Measurements from ENCODE around the gene ZNF580.

ZNF580 gene

GRCh38 chr19:55616395-55616875, 24.4 kb upstream of the ZNF580 start:
- WGBS, 2 experiments, result 97% methylated on average over 38 of the region's 38 CpGs
- no peaks in the 10 kb centered on the region for H3K9me3 ChIP-seq (ENCODE audit: control insufficient read depth, low read length)
- peaks cover 22% of the 10 kb centered on the region for H3K36me3 ChIP-seq (ENCODE audit: control insufficient read depth, insufficient read depth, low read length)

DNA sequence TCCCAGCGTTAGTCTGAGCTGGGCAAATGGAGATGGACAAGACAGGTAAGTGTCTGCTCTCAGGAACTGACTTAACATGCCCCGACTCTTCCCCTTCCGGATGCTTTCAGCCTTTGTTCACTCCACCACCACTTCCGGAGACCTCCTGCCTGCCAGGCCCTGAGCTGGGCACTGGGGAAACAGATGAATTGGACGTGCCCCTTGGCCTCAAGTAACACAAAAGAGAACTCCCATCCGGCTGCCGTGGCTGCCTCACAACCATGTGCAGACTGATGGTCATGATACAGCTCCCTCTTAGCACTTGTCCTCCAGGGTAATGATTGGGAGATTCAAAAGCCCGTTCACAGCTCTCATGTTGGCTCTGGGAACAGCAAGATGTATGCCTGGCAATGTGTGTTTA, 23.4 kb upstream of the ZNF580 start:
- H3K36me3 ChIP-seq (ENCODE audit: control insufficient read depth, insufficient read depth, low read length), result peaks cover 22% of the 10 kb centered on the region
- H3K4me3 ChIP-seq (ENCODE audit: insufficient read depth, low read depth, low read length), result no peak overlapping the region
- WGBS, 2 experiments, result 91 to 94% methylated on average over 8 of the region's 8 CpGs
- no peaks in the 10 kb centered on the region for H3K27me3 ChIP-seq (ENCODE audit: control insufficient read depth, insufficient read depth, low read length, poor library complexity, severe bottlenecking)
- H3K9me3 ChIP-seq (ENCODE audit: control insufficient read depth, low read length), result no peaks in the 10 kb centered on the region
- H3K27ac ChIP-seq (ENCODE audit: insufficient read depth, low read depth, low read length, poor library complexity, severe bottlenecking), result no peak overlapping the region
- no peaks in the 10 kb centered on the region for H3K4me1 ChIP-seq (ENCODE audit: control insufficient read depth, insufficient read depth, low read length)

More at GRCh38 chr19:55616395-55616875, 24.4 kb upstream of the ZNF580 start:
- Histone ChIP-seq H3K27ac (ENCODE audit: insufficient read depth, low read depth, low read length, poor library complexity, severe bottlenecking) (no peak overlapping the region), H3K27me3 (ENCODE audit: control insufficient read depth, insufficient read depth, low read length, poor library complexity, severe bottlenecking) (no peaks in the 10 kb centered on the region), H3K4me1 (ENCODE audit: control insufficient read depth, insufficient read depth, low read length) (no peaks in the 10 kb centered on the region), H3K4me3 (ENCODE audit: insufficient read depth, low read depth, low read length) (no peak overlapping the region)

- no peak overlapping the region for H3K4me3 ChIP-seq (ENCODE audit: insufficient read depth, low read depth, low read length)
- no peaks in the 10 kb centered on the region for H3K9me3 ChIP-seq (ENCODE audit: control insufficient read depth, low read length)
- WGBS, 2 experiments, result 90 to 97% methylated on average over 4 to 7 of the region's 7 CpGs
- H3K27ac ChIP-seq (ENCODE audit: insufficient read depth, low read depth, low read length, poor library complexity, severe bottlenecking), result no peak overlapping the region
- no peaks in the 10 kb centered on the region for H3K4me1 ChIP-seq (ENCODE audit: control insufficient read depth, insufficient read depth, low read length)
- H3K36me3 ChIP-seq (ENCODE audit: control insufficient read depth, insufficient read depth, low read length), result peaks cover 18% of the 10 kb centered on the region
- H3K27me3 ChIP-seq (ENCODE audit: control insufficient read depth, insufficient read depth, low read length, poor library complexity, severe bottlenecking), result no peaks in the 10 kb centered on the region
Measured at GRCh38 chr19:55618426-55618825, 22.4 kb upstream of the ZNF580 start.

- H3K27ac ChIP-seq (ENCODE audit: insufficient read depth, low read depth, low read length, poor library complexity, severe bottlenecking), result no peak overlapping the region
- no peaks in the 10 kb centered on the region for H3K4me1 ChIP-seq (ENCODE audit: control insufficient read depth, insufficient read depth, low read length)
- H3K36me3 ChIP-seq (ENCODE audit: control insufficient read depth, insufficient read depth, low read length), result peaks cover 18% of the 10 kb centered on the region
- WGBS, 2 experiments, result 93 to 94% methylated on average over 3 of the region's 3 CpGs
- H3K4me3 ChIP-seq (ENCODE audit: insufficient read depth, low read depth, low read length), result no peak overlapping the region
- H3K27me3 ChIP-seq (ENCODE audit: control insufficient read depth, insufficient read depth, low read length, poor library complexity, severe bottlenecking), result no peaks in the 10 kb centered on the region
- H3K9me3 ChIP-seq (ENCODE audit: control insufficient read depth, low read length), result no peaks in the 10 kb centered on the region
Measured at GRCh38 chr19:55619286-55619685, 21.5 kb upstream of the ZNF580 start.

DNA sequence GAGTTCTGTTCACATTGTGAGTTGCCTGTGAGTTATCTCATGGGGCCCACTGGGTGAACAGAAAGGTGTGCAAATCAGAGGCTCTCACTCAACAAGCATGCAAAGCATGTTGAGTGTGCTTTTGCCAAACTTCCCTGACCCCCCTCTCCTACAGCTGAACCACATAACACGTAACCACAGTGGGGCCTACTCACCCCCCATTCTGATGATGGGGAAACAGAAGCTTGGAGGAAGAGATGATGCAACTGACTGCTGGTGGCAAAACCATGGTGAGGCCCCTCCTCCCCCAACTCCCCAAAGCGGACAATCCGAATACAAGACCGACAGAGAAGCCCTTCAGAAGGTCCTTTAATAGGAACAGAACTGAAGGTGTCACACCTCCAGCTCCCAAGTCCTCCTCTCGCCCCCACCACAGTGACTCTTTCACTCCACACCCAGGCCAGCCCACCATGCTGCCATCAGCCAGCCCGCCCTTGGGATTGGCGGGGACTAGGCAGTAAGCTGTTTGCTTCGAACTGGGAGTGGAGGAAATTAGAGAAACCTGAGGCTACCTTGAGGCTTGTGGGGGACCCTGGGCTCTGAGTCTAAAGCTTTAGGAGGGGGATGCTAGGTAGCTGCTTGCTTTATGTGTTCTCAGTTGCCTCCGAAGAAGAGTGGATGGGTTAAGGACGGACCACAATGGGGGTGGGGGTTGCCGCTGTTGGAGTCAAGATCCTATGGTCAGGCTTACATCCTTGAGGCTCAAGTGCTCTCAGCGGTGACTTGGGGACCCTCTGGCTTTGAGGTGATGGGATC, 20.2 kb upstream of the ZNF580 start:
- H3K36me3 ChIP-seq (ENCODE audit: control insufficient read depth, insufficient read depth, low read length), result peaks cover 13% of the 10 kb centered on the region

DNA sequence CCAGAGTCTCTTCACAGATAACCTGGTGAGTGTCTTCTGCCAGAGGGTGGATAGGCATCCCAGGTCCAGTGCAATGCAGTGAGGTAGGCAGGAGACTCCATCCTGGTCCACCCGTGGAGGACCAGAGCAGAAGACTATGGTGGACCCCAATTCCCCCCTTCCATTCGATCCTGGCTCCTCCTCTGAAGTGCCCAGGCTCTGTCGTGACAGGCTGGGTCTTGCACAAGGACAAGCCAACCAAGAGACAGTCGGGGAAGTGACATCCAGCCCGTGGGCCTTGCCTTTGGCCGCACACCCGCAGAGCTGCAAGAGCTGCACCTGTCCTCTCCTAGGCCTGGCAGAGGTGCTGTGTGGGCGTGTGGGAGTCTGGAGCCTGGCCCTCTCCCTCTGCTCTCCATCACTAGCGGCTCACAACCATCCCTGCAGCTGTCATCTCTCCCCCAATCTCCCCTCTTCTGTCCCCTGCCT, 19.6 kb upstream of the ZNF580 start:
- no peaks in the 10 kb centered on the region for H3K9me3 ChIP-seq (ENCODE audit: control insufficient read depth, low read length)
- peaks cover 13% of the 10 kb centered on the region for H3K36me3 ChIP-seq (ENCODE audit: control insufficient read depth, insufficient read depth, low read length)
- no peak overlapping the region for H3K27ac ChIP-seq (ENCODE audit: insufficient read depth, low read depth, low read length, poor library complexity, severe bottlenecking)
- WGBS, 2 experiments, result 94 to 96% methylated on average over 9 of the region's 9 CpGs
- no peaks in the 10 kb centered on the region for H3K4me1 ChIP-seq (ENCODE audit: control insufficient read depth, insufficient read depth, low read length)
- H3K4me3 ChIP-seq (ENCODE audit: insufficient read depth, low read depth, low read length), result no peak overlapping the region
- H3K27me3 ChIP-seq (ENCODE audit: control insufficient read depth, insufficient read depth, low read length, poor library complexity, severe bottlenecking), result no peaks in the 10 kb centered on the region

More for the DNA sequence above, 20.2 kb upstream of the ZNF580 start:
- Histone ChIP-seq H3K27me3 (ENCODE audit: control insufficient read depth, insufficient read depth, low read length, poor library complexity, severe bottlenecking) (no peaks in the 10 kb centered on the region), H3K4me1 (ENCODE audit: control insufficient read depth, insufficient read depth, low read length) (no peaks in the 10 kb centered on the region), H3K9me3 (ENCODE audit: control insufficient read depth, low read length) (no peaks in the 10 kb centered on the region), H3K4me3 (ENCODE audit: insufficient read depth, low read depth, low read length) (no peak overlapping the region), H3K27ac (ENCODE audit: insufficient read depth, low read depth, low read length, poor library complexity, severe bottlenecking) (no peak overlapping the region)
- 97 to 98% methylated on average over 11 to 12 of the region's 12 CpGs for WGBS, 2 experiments

- WGBS, 2 experiments, result 96 to 97% methylated on average over 55 of the region's 55 CpGs
- Histone ChIP-seq H3K4me3 (ENCODE audit: insufficient read depth, low read depth, low read length) (no peak overlapping the region), H3K27me3 (ENCODE audit: control insufficient read depth, insufficient read depth, low read length, poor library complexity, severe bottlenecking) (no peaks in the 10 kb centered on the region), H3K4me1 (ENCODE audit: control insufficient read depth, insufficient read depth, low read length) (no peaks in the 10 kb centered on the region), H3K36me3 (ENCODE audit: control insufficient read depth, insufficient read depth, low read length) (peaks cover 13% of the 10 kb centered on the region), H3K9me3 (ENCODE audit: control insufficient read depth, low read length) (no peaks in the 10 kb centered on the region), H3K27ac (ENCODE audit: insufficient read depth, low read depth, low read length, poor library complexity, severe bottlenecking) (no peak overlapping the region)
Measured at GRCh38 chr19:55621673-55622231, 19.1 kb upstream of the ZNF580 start.

DNA sequence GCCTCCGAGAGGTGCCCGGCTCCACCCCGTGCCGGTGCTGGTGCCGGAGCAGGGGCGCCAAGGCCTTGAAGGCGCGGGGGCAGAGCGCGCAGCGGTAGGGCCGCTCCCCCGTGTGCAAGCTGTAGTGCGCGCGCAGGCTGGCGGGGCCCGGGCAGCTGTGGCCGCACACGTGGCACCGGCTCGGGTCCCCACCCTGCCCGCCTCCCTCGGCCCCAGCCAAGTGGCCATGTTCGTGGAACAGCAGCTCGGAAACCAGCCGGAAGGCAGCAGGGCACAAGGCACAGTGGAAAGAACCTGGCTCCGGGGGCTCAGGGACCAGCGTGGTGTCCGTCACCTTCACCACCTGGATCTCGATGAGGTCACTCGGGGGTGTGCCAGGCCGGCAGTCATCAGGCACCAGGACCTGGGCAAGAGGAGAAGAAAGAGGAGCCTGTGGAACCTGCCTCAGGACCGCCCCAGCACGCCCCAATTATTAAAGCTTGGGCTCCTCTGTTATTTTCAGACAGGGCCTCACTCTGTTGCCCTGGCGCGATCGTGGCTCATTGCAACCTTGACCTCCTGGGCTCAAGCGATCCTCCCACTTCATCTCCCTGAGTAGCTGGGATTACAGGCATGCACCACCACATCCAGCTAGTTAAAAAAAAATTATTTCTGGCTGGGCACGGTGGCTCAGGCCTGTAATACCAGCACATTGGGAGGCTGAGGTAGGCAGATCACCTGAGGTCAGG, 18.4 kb upstream of the ZNF580 start:
- WGBS, 2 experiments, result 95 to 96% methylated on average over 40 of the region's 40 CpGs
- Histone ChIP-seq H3K27me3 (ENCODE audit: control insufficient read depth, insufficient read depth, low read length, poor library complexity, severe bottlenecking) (no peaks in the 10 kb centered on the region), H3K36me3 (ENCODE audit: control insufficient read depth, insufficient read depth, low read length) (peaks cover 11% of the 10 kb centered on the region), H3K9me3 (ENCODE audit: control insufficient read depth, low read length) (no peaks in the 10 kb centered on the region), H3K4me1 (ENCODE audit: control insufficient read depth, insufficient read depth, low read length) (no peaks in the 10 kb centered on the region), H3K4me3 (ENCODE audit: insufficient read depth, low read depth, low read length) (no peak overlapping the region), H3K27ac (ENCODE audit: insufficient read depth, low read depth, low read length, poor library complexity, severe bottlenecking) (no peak overlapping the region)

GRCh38 chr19:55623130-55623529, 17.7 kb upstream of the ZNF580 start:
- WGBS, 2 experiments, result 90 to 94% methylated on average over 6 to 7 of the region's 7 CpGs
- Histone ChIP-seq H3K9me3 (ENCODE audit: control insufficient read depth, low read length) (no peaks in the 10 kb centered on the region), H3K36me3 (ENCODE audit: control insufficient read depth, insufficient read depth, low read length) (peaks cover 9% of the 10 kb centered on the region)

DNA sequence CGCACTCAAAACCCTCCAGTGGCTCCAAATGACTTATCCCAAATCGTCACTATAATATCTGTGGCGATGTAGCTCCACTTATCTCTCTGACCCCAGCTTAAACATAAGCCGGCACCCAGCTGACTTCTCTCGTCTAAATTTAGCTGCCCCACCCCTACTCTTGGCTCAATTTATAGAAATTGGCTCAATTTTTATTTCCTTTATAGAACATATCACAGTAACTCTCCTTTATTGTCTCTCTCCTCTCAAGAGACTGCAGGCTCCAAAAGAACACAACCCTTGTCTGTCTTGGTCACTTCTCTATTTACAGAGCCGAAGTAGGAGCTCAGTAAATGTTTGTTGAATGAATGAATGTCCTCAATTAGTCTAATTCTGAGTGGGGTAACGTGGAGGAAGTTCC, 17.2 kb upstream of the ZNF580 start:
- H3K4me3 ChIP-seq (ENCODE audit: insufficient read depth, low read depth, low read length), result peak overlapping the region; percentile 56
- H3K9me3 ChIP-seq (ENCODE audit: control insufficient read depth, low read length), result no peaks in the 10 kb centered on the region
- no peaks in the 10 kb centered on the region for H3K4me1 ChIP-seq (ENCODE audit: control insufficient read depth, insufficient read depth, low read length)
- WGBS, 2 experiments, result 91 to 92% methylated on average over 7 of the region's 7 CpGs
- no peaks in the 10 kb centered on the region for H3K27me3 ChIP-seq (ENCODE audit: control insufficient read depth, insufficient read depth, low read length, poor library complexity, severe bottlenecking)
- no peak overlapping the region for H3K27ac ChIP-seq (ENCODE audit: insufficient read depth, low read depth, low read length, poor library complexity, severe bottlenecking)
- peaks cover 9% of the 10 kb centered on the region for H3K36me3 ChIP-seq (ENCODE audit: control insufficient read depth, insufficient read depth, low read length)

More at GRCh38 chr19:55623130-55623529, 17.7 kb upstream of the ZNF580 start:
- Histone ChIP-seq H3K4me1 (ENCODE audit: control insufficient read depth, insufficient read depth, low read length) (no peaks in the 10 kb centered on the region), H3K27me3 (ENCODE audit: control insufficient read depth, insufficient read depth, low read length, poor library complexity, severe bottlenecking) (no peaks in the 10 kb centered on the region), H3K27ac (ENCODE audit: insufficient read depth, low read depth, low read length, poor library complexity, severe bottlenecking) (no peak overlapping the region), H3K4me3 (ENCODE audit: insufficient read depth, low read depth, low read length) (no peak overlapping the region)

All from ectodermal cell (in vitro differentiated cells).